ENCODE data around the gene RCSD1.

The RCSD1 gene

DNA sequence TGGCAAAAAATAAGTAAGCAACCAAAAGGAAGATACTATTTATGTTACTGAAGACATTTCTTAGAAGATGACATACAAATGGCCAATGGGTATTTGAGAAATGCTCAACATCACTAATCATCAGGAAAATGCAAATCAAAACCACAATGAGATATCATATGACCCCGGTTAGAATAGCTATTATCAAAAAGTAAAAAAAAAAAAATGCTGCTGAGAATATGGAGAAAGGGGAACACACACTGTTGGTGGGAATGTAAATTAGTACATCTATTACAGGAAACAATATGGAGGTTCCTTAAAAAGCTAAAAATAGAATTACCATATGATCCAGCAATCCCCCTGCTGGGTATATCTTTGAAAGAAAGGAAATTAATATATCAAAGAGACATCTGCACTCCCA is 42.2 kb upstream of the RCSD1 start:
- H3K4me3 ChIP-seq (ENCODE audit: low read depth, low read length), result no peak overlapping the region
- DNase-seq (ENCODE audit: low read depth, low spot score), result no peak
- TF ChIP-seq, protein P1, sequence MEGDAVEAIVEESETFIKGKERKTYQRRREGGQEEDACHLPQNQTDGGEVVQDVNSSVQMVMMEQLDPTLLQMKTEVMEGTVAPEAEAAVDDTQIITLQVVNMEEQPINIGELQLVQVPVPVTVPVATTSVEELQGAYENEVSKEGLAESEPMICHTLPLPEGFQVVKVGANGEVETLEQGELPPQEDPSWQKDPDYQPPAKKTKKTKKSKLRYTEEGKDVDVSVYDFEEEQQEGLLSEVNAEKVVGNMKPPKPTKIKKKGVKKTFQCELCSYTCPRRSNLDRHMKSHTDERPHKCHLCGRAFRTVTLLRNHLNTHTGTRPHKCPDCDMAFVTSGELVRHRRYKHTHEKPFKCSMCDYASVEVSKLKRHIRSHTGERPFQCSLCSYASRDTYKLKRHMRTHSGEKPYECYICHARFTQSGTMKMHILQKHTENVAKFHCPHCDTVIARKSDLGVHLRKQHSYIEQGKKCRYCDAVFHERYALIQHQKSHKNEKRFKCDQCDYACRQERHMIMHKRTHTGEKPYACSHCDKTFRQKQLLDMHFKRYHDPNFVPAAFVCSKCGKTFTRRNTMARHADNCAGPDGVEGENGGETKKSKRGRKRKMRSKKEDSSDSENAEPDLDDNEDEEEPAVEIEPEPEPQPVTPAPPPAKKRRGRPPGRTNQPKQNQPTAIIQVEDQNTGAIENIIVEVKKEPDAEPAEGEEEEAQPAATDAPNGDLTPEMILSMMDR (IDR thresholded peaks at IDR 0.05; ENCODE audit: insufficient read depth, low read length, missing control alignments), result no peak
- ChIA-PET CTCF (interaction anchor here (0.6 to 1.3 kb wide), 3 partner anchors 12 to 494 kb away, joined by 3 to 5 read pairs (median 3); no protein-coding TSS in a partner anchor), POLR2A (no interaction called here)

DNA sequence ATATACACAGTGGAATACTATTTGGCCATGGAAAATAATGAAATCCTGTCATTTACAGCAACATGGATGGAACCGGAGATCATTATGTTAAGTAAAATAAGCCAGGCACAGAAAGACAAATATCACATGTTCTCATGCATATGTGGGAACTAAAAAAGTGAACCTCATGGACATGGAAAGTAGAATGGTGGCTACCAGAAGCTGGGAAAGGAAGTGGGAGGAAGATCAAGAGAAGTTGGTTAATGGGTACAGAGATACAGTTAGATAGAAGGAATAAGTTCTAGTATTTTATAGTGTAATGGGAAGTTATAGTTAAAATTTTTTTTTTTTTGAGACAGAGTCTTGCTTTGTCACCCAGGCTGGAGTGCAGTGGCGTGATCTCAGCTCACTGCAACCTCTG is 41.7 kb upstream of the RCSD1 start:
- ChIA-PET POLR2A (no interaction called here), CTCF (interaction anchor here (1.1 to 1.5 kb wide), 4 partner anchors 48 to 494 kb away, joined by 3 to 5 read pairs (median 4); no protein-coding TSS in a partner anchor)
- no peak for DNase-seq (ENCODE audit: low read depth, low spot score)
- H3K4me3 ChIP-seq (ENCODE audit: low read depth, low read length), result no peak overlapping the region
- TF ChIP-seq, protein P1 (IDR thresholded peaks at IDR 0.05; ENCODE audit: insufficient read depth, low read length, missing control alignments), result no peak

DNA sequence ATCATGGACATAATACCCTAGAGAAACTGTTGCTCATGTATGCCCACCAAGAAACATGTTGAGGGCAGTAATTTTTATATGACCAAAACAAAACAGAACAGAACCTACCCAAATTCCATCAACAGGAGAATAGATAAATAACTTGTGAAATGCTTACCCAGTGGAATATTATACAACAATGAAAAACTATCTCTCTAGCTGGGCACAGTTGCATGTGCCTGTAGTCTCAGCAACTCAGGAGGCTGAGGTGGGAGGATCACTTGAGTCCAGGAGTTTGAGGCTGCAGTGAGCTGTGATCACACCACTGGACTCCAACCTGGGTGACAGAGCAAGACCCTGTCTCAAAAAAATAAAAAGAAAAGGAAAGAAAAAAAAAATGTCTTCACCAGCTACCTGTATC is 37.6 kb upstream of the RCSD1 start:
- ChIA-PET CTCF (interaction anchor here (1.2 kb wide), 1 partner anchor 95 kb away, joined by 4 read pairs; no protein-coding TSS in a partner anchor), POLR2A (no interaction called here)
- no peak overlapping the region for H3K4me3 ChIP-seq (ENCODE audit: low read depth, low read length)
- no peak for DNase-seq (ENCODE audit: low read depth, low spot score)
- TF ChIP-seq, protein P1 (IDR thresholded peaks at IDR 0.05; ENCODE audit: insufficient read depth, low read length, missing control alignments), result no peak

DNA sequence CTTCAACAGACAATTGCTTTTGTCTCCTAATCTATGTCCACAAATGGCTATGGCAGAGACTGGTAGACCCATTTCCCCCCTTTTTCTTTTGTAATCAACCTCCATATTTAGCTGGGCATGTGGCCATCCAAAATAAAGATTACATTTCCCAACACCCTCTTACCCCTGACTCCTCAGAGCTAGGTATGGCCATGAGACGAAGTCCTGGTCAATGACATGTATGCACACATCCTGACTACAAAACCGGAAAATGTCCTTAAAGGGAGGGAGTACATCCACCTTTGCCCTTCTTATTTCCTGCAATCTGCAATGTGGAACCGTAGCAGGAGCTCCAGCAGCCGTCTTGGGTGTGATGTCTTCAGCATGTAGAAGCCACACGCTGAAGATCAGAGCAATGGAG is 36.2 kb upstream of the RCSD1 start:
- ChIA-PET CTCF (interaction anchor here (0.8 to 2.4 kb wide), 2 partner anchors 91 to 94 kb away, joined by 3 to 14 read pairs; no protein-coding TSS in a partner anchor), POLR2A (no interaction called here)
- no peak overlapping the region for H3K4me3 ChIP-seq (ENCODE audit: low read depth, low read length)

DNA sequence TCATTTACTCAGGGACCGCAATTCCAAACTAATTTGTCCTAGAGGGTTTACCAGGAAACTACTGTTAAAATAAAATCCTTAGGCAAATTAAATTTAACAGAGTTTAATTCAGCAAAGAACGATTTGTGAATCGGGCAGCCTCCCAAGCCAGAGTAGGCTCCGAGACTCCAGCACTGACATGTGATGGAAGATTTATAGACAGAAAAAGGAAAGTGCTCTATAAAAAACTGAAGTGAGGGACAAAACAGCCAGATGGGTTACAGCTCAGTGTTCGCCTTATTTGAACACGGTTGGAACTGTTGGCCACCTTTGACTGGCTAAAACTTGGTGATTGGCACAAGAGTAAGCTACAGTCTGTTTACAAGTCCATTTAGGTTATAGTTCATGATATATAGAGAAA is 35.2 kb upstream of the RCSD1 start:
- no peak for DNase-seq (ENCODE audit: low read depth, low spot score)
- H3K4me3 ChIP-seq (ENCODE audit: low read depth, low read length), result no peak overlapping the region
- CTCF ChIA-PET, result interaction anchor here (1.0 to 2.4 kb wide), 2 partner anchors 90 to 93 kb away, joined by 3 to 14 read pairs; no protein-coding TSS in a partner anchor
- POLR2A ChIA-PET, result no interaction called here
- TF ChIP-seq, protein P1 (IDR thresholded peaks at IDR 0.05; ENCODE audit: insufficient read depth, low read length, missing control alignments), result no peak

More for the DNA sequence above, 36.2 kb upstream of the RCSD1 start:
- TF ChIP-seq, protein P1 (IDR thresholded peaks at IDR 0.05; ENCODE audit: insufficient read depth, low read length, missing control alignments), result no peak
- no peak for DNase-seq (ENCODE audit: low read depth, low spot score)

DNA sequence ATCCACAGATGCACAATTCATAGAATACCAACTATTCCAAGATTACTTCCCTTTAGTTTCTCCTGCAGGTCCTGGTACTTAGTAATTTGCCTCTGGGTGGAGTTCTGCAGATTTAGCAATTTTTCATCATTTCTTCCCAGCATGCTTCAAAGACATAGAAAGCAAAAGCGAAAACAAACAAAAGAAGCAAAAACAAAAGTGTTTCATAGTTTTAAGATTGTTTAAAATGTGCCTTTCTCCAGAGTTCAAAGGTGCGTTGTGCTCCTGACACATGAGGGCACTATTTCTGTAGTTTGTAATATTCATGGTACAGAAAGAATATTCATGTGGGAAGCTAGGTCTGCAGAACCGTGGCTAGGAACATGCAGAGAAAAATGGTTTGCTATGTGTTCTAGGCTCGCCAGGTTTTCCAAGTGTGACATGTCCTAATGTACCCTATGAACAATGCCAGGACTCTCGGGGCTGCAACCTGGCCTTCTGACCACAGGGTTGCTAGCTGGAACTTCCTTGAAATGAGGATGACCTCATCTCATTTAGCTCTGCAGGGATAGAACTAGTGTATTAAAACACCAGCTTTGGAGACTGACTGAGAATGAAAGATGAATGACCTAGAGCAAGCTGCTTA is 30.0 kb upstream of the RCSD1 start:
- DNase-seq (ENCODE audit: low read depth, low spot score), result no peak
- TF ChIP-seq, protein P1 (IDR thresholded peaks at IDR 0.05; ENCODE audit: insufficient read depth, low read length, missing control alignments), result peak; percentile 44
- POLR2A ChIA-PET, result no interaction called here
- CTCF ChIA-PET, result interaction anchor here (0.6 to 7.6 kb wide), 23 partner anchors 9 to 483 kb away, joined by 3 to 250 read pairs (median 3); partner anchors contain the start of gene RCSD1
- H3K4me3 ChIP-seq (ENCODE audit: low read depth, low read length), result no peak overlapping the region

Measured in AG04449 (cell line).